Cardiac fibroblast (primary cell): ENCODE data around the gene GPM6B.

Experiments used
- DNase-seq, 2 donors: peaks; one replicate each; pipeline versions ENCODE4 v3.0.0 to v3.0.0-alpha.2; 2010; ENCODE audit warnings: low read depth in 2 of 2
- H3K4me3 ChIP-seq, 2 donors: replicated peaks in 1 of 2; 1 replicate in 1 of 2; 2 replicates in 1 of 2; pipeline ENCODE4 v1.5.1; 2011; ENCODE audit warnings: low read depth in 2 of 2, low read length in 2 of 2, mild to moderate bottlenecking in 2 of 2, moderate library complexity in 1 of 2
- TF ChIP-seq, protein P1 (sequence below): IDR thresholded peaks from one replicate; pipeline ENCODE4 v1.5.1; 2011; ENCODE audit warnings: low read depth, mild to moderate bottlenecking, low read length, inconsistent platforms

The GPM6B gene

DNA sequence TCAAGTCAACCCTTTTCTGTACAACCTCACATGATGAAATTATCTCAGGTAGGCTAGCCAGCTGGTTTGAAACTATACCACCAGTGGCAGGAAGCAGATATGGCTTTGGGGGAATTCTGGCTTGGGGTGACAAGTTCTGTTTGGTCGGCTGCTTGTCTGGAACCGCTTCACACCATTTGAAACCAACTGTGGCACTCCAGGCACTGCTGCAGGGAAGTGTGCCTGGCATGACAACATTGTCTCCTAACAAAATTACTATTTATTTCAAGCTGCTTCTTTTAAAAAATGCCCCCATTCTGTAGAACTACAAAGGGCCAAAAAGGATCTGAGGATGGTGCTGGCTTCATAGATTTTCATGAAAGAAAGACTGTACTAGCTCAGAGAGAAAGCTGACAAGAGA, 37.1 kb upstream of the GPM6B start:
- DNase-seq = no peak
- TF ChIP-seq, protein P1, sequence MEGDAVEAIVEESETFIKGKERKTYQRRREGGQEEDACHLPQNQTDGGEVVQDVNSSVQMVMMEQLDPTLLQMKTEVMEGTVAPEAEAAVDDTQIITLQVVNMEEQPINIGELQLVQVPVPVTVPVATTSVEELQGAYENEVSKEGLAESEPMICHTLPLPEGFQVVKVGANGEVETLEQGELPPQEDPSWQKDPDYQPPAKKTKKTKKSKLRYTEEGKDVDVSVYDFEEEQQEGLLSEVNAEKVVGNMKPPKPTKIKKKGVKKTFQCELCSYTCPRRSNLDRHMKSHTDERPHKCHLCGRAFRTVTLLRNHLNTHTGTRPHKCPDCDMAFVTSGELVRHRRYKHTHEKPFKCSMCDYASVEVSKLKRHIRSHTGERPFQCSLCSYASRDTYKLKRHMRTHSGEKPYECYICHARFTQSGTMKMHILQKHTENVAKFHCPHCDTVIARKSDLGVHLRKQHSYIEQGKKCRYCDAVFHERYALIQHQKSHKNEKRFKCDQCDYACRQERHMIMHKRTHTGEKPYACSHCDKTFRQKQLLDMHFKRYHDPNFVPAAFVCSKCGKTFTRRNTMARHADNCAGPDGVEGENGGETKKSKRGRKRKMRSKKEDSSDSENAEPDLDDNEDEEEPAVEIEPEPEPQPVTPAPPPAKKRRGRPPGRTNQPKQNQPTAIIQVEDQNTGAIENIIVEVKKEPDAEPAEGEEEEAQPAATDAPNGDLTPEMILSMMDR = no peak
- no peak overlapping the region for H3K4me3 ChIP-seq

DNA sequence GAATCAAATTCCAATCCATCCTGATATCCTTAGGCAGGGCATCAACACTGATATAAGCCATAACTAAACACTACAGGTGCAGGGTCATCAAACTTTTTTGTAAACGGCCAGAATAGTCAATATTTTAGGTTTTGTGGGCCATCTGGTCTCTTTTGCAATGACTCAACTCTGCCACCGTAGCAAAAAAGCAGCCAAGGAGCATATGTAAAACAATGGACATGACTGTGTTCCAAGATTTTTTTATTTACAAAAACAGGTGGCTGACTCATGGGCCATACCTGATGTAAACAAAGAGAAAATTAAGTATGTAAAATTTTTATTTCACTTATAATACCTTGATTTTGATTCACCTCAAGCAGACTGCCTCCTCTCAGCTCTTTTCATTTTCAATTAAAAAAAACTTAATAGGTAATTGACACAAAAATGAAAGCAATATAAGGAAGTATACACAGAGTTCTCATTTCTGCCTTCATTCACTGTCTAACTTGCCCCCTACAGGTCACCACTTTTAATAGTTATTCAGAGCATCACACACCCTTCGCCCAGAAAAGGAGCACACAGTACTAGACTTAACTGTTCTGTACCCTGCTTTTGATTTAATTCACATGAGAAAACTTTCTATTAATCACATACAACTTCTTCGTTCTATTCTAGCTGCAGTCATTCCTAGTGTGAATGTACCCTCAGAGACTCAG, 35.3 kb upstream of the GPM6B start:
- DNase-seq = peak in 1 of 2 donors; percentile 15
- H3K4me3 ChIP-seq = no peak overlapping the region
- TF ChIP-seq, protein P1 = no peak

- TF ChIP-seq, protein P1 = no peak
- DNase-seq = peak; percentile 31 to 55
- H3K4me3 ChIP-seq = no peak overlapping the region
Measured at GRCh38 chrX:13845721-13846378, 29.0 kb upstream of the GPM6B start.

- DNase-seq = no peak
Measured at GRCh38 chrX:13843150-13843721, 26.3 kb upstream of the GPM6B start.

GRCh38 chrX:13840121-13840520, 23.2 kb upstream of the GPM6B start:
- no peak overlapping the region for H3K4me3 ChIP-seq
- TF ChIP-seq, protein P1 = no peak
- DNase-seq = no peak

More at GRCh38 chrX:13843150-13843721, 26.3 kb upstream of the GPM6B start:
- TF ChIP-seq, protein P1 = no peak
- no peak overlapping the region for H3K4me3 ChIP-seq

DNA sequence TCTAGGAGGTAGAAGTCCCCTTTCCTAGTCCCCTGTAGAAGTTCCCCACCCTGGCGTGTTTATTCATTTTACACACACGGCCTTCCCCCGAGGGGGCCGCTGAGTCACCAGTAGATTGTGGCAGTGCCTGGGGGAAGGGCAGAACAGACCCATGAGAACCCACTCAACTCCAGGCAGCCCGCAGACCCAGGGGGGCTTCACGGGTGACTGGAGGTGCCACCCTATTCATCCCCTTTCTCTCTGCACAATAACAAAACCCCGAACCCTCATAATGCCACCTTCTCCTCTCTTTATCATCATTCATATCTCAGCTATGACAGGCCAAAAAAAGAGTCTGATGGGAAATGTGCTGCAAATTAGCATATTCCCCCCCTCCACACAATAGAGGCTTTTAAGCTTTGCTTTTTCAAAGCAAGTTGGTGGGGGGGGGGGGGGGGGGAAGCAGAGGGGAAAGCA, 20.4 kb upstream of the GPM6B start:
- no peak overlapping the region for H3K4me3 ChIP-seq
- TF ChIP-seq, protein P1 = no peak
- DNase-seq = peak in 1 of 2 donors; percentile 0
